ENCODE results near the gene SLC25A24. TPM values are rescaled to one million over a fixed set of nuclear protein-coding genes. Genes with fewer than 3 reads are reported as not detected.

Gene SLC25A24
- total RNA-seq, 2 donors from 2014 or later: 14.4 to 20.7 TPM

DNA sequence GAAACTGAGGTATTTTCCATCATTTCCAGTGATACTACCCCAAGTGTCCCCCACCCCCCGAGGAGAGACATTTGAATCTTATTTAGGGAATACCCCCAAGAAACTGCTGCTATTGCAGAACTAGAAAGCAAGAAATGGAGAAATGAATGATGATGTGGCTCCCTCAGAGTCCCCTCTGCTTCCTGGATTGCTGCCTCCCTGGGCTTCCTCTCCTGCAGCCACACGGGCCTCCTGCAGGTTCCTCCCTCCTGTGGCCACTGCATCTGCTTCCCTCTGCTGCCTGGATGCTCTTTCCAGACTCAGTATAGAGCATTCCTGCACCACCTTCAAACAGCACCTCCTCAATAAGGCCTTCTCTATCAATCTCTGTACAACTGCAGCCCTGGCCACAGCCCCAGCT, 69.3 kb downstream of the SLC25A24 start:
- Histone ChIP-seq H3K27ac (no peak overlapping the region), H3K36me3 (peaks cover 8% of the 10 kb centered on the region), H3K27me3 (no peaks in the 10 kb centered on the region), H3K9me3 (no peaks in the 10 kb centered on the region), H3K4me1 (no peaks in the 10 kb centered on the region), H3K4me3 (no peak overlapping the region)
- DNase-seq (ENCODE audit: low spot score): no peak
- TF ChIP-seq, protein P1, sequence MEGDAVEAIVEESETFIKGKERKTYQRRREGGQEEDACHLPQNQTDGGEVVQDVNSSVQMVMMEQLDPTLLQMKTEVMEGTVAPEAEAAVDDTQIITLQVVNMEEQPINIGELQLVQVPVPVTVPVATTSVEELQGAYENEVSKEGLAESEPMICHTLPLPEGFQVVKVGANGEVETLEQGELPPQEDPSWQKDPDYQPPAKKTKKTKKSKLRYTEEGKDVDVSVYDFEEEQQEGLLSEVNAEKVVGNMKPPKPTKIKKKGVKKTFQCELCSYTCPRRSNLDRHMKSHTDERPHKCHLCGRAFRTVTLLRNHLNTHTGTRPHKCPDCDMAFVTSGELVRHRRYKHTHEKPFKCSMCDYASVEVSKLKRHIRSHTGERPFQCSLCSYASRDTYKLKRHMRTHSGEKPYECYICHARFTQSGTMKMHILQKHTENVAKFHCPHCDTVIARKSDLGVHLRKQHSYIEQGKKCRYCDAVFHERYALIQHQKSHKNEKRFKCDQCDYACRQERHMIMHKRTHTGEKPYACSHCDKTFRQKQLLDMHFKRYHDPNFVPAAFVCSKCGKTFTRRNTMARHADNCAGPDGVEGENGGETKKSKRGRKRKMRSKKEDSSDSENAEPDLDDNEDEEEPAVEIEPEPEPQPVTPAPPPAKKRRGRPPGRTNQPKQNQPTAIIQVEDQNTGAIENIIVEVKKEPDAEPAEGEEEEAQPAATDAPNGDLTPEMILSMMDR (IDR thresholded peaks at IDR 0.05): no peak

DNA sequence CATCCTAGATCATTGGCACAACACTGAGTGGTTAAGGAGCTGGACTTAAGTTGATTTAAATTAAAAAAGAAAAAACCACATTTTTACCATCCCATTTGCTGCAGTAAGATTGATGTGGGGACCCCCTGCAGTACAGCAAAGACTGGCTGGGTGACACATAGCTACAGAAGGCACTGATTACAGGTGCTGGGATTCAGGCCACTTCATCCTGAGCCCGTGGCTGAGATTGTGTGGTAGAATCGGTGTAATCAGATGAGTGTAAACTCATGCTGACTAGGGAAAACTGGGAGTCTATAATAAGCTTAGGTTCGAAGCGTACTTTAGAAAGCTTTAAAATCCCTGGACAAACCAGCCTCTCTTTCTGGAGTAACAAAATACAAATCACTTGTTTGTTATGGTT, 70.1 kb downstream of the SLC25A24 start:
- no peak overlapping the region for H3K27ac ChIP-seq
- H3K27me3 ChIP-seq: no peaks in the 10 kb centered on the region
- H3K36me3 ChIP-seq: peaks cover 8% of the 10 kb centered on the region
- no peak for DNase-seq (ENCODE audit: low spot score)
- H3K4me1 ChIP-seq: peaks cover 0 to 5% of the 10 kb centered on the region in 2 donors
- no peaks in the 10 kb centered on the region for H3K9me3 ChIP-seq
- no peak overlapping the region for H3K4me3 ChIP-seq
- TF ChIP-seq, protein P1 (IDR thresholded peaks at IDR 0.05): no peak

DNA sequence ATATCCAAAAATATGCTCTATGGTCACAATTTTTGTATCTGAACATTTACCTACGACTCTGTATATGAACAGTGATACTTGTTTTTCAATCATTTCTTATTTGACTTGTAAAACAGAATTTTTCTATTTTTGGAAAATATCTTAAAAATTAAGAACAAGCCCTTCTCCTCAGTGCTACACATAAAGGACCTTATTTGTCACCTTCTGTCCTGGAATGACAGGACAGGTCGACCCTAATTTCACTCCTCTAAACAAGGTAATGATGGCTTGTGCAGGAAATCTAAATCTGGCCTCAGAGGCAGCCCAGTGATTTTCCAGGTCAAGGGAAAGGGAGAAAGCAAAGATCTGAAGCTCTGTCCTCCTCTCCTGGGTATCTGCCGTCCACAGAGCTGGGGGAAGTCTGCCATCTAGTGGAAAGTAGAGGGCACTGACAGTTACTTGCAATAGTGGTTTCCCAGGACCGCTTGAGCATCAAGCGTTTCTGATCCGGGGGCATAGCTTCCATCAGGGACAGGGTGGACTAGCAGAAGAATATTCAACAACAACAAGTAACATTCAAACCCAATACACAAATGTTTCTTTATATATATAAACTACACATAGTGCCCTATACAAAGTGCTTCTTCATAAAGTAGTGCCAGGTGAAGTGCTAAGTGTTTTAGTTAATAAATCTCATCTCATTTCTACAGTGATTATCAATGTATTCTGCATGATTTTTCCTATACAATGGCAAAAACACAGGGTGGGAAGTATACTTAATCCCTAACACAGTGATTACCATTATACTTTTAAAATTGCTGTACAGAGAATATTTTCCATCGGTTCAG, 74.6 kb downstream of the SLC25A24 start:
- DNase-seq (ENCODE audit: low spot score): peak; percentile 79
- H3K27me3 ChIP-seq: no peaks in the 10 kb centered on the region
- TF ChIP-seq, protein P1 (IDR thresholded peaks at IDR 0.05): peak; percentile 91 to 95
- peaks cover 0 to 6% of the 10 kb centered on the region in 2 donors for H3K4me1 ChIP-seq
- no peak overlapping the region for H3K4me3 ChIP-seq
- no peaks in the 10 kb centered on the region for H3K9me3 ChIP-seq
- no peaks in the 10 kb centered on the region for H3K36me3 ChIP-seq
- H3K27ac ChIP-seq: no peak overlapping the region

DNA sequence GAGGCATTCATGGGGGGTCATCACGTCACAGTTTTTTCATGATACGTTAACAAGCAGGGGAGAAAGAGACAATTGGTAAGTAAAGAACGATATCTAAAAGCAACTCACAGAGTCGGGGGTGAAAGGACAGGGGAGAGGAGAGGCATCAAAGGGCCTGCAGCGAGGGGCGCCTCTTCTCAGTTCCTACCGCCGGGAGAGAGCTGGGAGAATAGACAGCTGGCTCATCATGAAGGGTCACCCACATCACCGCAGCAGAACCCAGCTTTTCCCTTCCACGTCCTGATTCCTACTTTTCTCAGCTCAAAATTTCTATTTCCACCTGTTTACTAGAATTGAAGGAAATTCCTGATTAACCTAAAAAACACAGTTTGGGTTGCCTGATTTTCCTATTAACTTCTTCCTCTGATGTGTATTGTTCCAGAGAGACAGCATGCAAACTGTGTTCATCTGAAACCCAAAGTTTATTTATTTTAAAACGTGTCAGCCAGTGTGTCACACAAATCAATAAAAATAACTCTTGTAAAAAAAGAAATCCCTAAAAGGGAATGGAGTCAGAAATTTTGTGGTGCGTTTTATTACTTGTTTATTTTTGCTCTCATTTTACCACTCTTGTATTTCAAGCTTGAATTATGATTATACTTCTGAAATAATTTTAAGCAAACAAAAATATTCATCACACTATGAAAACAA, 75.4 kb downstream of the SLC25A24 start:
- no peak overlapping the region for H3K27ac ChIP-seq
- TF ChIP-seq, protein P1 (IDR thresholded peaks at IDR 0.05): no peak
- peaks cover 0 to 6% of the 10 kb centered on the region in 2 donors for H3K4me1 ChIP-seq
- no peaks in the 10 kb centered on the region for H3K36me3 ChIP-seq
- no peaks in the 10 kb centered on the region for H3K9me3 ChIP-seq
- DNase-seq (ENCODE audit: low spot score): no peak
- no peaks in the 10 kb centered on the region for H3K27me3 ChIP-seq
- H3K4me3 ChIP-seq: no peak overlapping the region

DNA sequence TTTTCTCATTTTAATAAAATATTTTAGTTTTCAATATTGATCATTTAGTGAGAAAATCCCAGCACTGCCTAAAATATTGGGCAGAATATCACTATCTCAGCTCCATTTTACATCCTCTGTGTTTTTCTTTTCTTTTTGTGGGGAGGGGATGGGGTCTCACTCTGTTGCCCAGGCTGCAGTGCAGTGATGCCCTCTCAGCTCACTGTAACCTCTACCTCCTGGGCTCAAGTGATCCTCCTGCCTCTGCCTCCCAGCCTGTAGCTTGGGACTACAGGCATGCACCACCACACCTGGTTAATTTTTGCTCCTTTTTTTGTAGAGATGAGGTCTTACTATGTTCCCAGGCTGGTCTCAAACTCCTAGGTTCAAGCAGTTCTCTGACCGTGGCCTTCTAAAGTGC, 76.1 kb downstream of the SLC25A24 start:
- H3K4me1 ChIP-seq: peaks cover 0 to 7% of the 10 kb centered on the region in 2 donors
- no peaks in the 10 kb centered on the region for H3K36me3 ChIP-seq
- no peak overlapping the region for H3K27ac ChIP-seq
- H3K4me3 ChIP-seq: no peak overlapping the region
- no peaks in the 10 kb centered on the region for H3K27me3 ChIP-seq
- DNase-seq (ENCODE audit: low spot score): no peak
- TF ChIP-seq, protein P1 (IDR thresholded peaks at IDR 0.05): no peak
- no peaks in the 10 kb centered on the region for H3K9me3 ChIP-seq

All from right atrium auricular region (tissue), 2 donors.